ENCODE measurements around the gene DUSP1. TPM values are rescaled to one million over a fixed set of nuclear protein-coding genes. Genes with fewer than 3 reads are reported as not detected.

Gene DUSP1
- total and polyA plus RNA-seq, 2 of the 13 experiments (the other 11 are each of a cell fraction or from before 2014, with no cell fraction given) = 27.1 to 55.5 TPM

DNA sequence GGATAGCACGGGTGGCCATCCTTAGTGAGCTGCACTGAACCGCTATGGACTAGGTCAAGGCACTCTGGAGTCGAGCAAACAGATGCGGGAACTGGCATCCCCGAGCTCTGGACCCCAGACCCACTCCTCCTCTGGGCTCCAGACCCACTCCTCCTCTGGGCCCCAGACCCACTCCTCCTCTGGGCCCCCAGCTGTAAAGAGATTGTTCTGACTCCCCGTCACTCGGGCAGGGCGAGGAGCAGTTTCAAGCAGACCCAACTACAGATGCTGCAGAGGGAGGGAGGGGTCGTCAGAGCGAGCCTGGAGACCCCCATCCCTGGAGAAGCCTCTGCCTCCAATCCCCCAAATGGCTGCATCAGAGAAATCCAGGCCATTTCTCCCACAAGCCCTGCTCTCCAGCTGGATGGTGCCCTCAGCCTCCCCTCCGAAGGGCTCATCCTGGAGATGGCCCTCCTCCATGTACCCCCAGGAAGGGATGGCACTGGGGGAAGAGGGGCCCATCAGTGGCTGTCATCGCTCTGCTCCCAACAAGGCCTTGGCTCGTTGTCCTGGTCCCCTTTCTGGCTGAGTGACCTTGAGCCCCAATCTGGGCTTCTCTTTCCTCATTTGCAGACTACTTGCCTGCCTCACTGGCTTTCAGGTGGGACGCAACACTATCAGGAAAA lies 38.7 kb downstream of the DUSP1 start (continued):
- TF ChIP-seq THYN1 (CRISPR knock-in tag; IDR thresholded peaks at IDR 0.05; ENCODE audit: borderline replicate concordance, low read depth) = no peak
- TF ChIP-seq ZNF160 (CRISPR knock-in tag; IDR thresholded peaks at IDR 0.05) = no peak
- TF ChIP-seq ZNF251 (CRISPR knock-in tag; IDR thresholded peaks at IDR 0.05) = no peak
- TF ChIP-seq ZNF878 (CRISPR knock-in tag; IDR thresholded peaks at IDR 0.05) = no peak
- TF ChIP-seq NR2F6 (IDR thresholded peaks at IDR 0.05) = no peak
- TF ChIP-seq NR2F6 (CRISPR knock-in tag; IDR thresholded peaks at IDR 0.05) = no peak
- no peak for TF ChIP-seq CENPT (CRISPR knock-in tag; IDR thresholded peaks at IDR 0.05; ENCODE audit: low read depth)
- TF ChIP-seq, protein P1, sequence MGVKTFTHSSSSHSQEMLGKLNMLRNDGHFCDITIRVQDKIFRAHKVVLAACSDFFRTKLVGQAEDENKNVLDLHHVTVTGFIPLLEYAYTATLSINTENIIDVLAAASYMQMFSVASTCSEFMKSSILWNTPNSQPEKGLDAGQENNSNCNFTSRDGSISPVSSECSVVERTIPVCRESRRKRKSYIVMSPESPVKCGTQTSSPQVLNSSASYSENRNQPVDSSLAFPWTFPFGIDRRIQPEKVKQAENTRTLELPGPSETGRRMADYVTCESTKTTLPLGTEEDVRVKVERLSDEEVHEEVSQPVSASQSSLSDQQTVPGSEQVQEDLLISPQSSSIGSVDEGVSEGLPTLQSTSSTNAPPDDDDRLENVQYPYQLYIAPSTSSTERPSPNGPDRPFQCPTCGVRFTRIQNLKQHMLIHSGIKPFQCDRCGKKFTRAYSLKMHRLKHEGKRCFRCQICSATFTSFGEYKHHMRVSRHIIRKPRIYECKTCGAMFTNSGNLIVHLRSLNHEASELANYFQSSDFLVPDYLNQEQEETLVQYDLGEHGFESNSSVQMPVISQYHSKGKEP (CRISPR knock-in tag; IDR thresholded peaks at IDR 0.05) = no peak
- TF ChIP-seq RARA (CRISPR knock-in tag; IDR thresholded peaks at IDR 0.05) = no peak
- TF ChIP-seq ZNF772 (CRISPR knock-in tag; IDR thresholded peaks at IDR 0.05) = no peak

DNA sequence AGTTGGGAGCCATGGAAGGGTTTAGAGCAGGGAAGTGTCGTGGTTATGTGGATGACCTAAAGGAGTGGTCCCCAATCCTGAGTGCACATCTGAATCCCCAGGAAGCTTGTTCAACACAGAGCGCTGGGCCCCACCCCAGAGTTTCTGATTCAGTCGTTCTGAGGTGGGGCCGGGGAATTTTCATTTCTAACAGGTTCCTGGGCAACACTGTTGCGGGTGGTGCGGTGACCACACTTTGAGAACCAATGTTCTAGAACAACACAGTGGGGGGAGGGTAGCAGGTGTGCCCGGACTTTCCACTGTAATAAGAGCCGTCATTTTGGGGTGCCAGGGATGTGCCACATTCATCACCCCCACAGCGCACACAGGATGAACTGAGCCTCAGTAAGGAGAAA lies 39.3 kb downstream of the DUSP1 start:
- FAIRE-seq = no peak
- POLR2A ChIA-PET = interaction anchor here (3.2 kb wide), 1 partner anchor 39 kb away, joined by 29 read pairs; the partner anchor contains the start of gene DUSP1
- intact Hi-C loops (cut with micrococcal nuclease; ENCODE audit: unreplicated experiment) (no loop called here), in situ Hi-C loops (cut with HindIII; ENCODE audit: extremely low pct_ligation_motif_present, low pct_unique_long_range_greater_than_20kb) (loop anchor here (5.0 kb wide), 1 partner anchor 36 kb away; no protein-coding TSS in a partner anchor)
- H3K79me2 ChIP-seq (ENCODE audit: insufficient read depth, low read length) = no peaks in the 10 kb centered on the region
- H3K4me1 ChIP-seq (ENCODE audit: insufficient read depth, low read length) = peaks cover 94% of the 10 kb centered on the region
- ATAC-seq = no peak
- no peak overlapping the region for H3K4me3 ChIP-seq (replicated peaks in 1 of 3; ENCODE audit: insufficient read depth in 1 of 3, low read depth in 2 of 3, low read length in 3 of 3)
- H3K27me3 ChIP-seq (ENCODE audit: control insufficient read depth in 1 of 2, insufficient read depth in 2 of 2, low read length in 2 of 2) = peaks cover 0 to 17% of the 10 kb centered on the region in 2 experiments; a peak in 4 of 5 replicates
- H3K9me3 ChIP-seq (ENCODE audit: low read length) = no peaks in the 10 kb centered on the region
- DNase-seq (ENCODE audit: low spot score) = no peak
- H3K9ac ChIP-seq (ENCODE audit: insufficient read depth, low read depth, low read length) = 0 out of 2 replicates have a peak overlapping the region, but pooled peaks have one; percentile 17
- no TSS peak for BruUV-seq (replicated peaks)
- no peak overlapping the region for H2AFZ ChIP-seq (ENCODE audit: low read length)
- WGBS (ENCODE audit: low lambda C conversion rate) = 60% methylated on average over 6 of the region's 9 CpGs
- H3K27ac ChIP-seq (ENCODE audit: extremely low read length, insufficient read depth, low read length) = no peak overlapping the region
- CTCF ChIA-PET (ENCODE audit: low intra/inter-chr PET ratio, low total read pairs) = interaction anchor here (1.2 kb wide), 1 partner anchor 171 kb away, joined by 4 read pairs; no protein-coding TSS in a partner anchor
- H4K20me1 ChIP-seq (ENCODE audit: insufficient read depth, low read length) = no peaks in the 10 kb centered on the region
- H3K36me3 ChIP-seq (replicated peaks in 1 of 2; ENCODE audit: control insufficient read depth in 1 of 2, insufficient read depth in 2 of 2, low read length in 2 of 2) = no peaks in the 10 kb centered on the region
- peak overlapping the region; percentile 11; the same call in 1 of the 2 replicates for H3K4me2 ChIP-seq (ENCODE audit: low read depth, low read length)
- TF ChIP-seq SRSF1 (optimal IDR thresholded peaks at IDR 0.05; ENCODE audit: low read depth, low read length) (no peak), ZNF703 (CRISPR knock-in tag; IDR thresholded peaks at IDR 0.05; ENCODE audit: borderline replicate concordance) (no peak), NFKBIZ (CRISPR knock-in tag; IDR thresholded peaks at IDR 0.05) (no peak), ZNF782 (CRISPR knock-in tag; IDR thresholded peaks at IDR 0.05; ENCODE audit: borderline replicate concordance) (0 out of 2 replicates have a peak, but pooled peaks have one; percentile 7), ZNF788 (CRISPR knock-in tag; IDR thresholded peaks at IDR 0.05; ENCODE audit: borderline replicate concordance) (no peak), ZNF44 (CRISPR knock-in tag; IDR thresholded peaks at IDR 0.05) (no peak), ZNF567 (CRISPR knock-in tag; IDR thresholded peaks at IDR 0.05; ENCODE audit: borderline replicate concordance) (no peak), MAFF (IDR thresholded peaks at IDR 0.05; ENCODE audit: low read depth, low read length) (no peak)
- TF ChIP-seq, protein P2, sequence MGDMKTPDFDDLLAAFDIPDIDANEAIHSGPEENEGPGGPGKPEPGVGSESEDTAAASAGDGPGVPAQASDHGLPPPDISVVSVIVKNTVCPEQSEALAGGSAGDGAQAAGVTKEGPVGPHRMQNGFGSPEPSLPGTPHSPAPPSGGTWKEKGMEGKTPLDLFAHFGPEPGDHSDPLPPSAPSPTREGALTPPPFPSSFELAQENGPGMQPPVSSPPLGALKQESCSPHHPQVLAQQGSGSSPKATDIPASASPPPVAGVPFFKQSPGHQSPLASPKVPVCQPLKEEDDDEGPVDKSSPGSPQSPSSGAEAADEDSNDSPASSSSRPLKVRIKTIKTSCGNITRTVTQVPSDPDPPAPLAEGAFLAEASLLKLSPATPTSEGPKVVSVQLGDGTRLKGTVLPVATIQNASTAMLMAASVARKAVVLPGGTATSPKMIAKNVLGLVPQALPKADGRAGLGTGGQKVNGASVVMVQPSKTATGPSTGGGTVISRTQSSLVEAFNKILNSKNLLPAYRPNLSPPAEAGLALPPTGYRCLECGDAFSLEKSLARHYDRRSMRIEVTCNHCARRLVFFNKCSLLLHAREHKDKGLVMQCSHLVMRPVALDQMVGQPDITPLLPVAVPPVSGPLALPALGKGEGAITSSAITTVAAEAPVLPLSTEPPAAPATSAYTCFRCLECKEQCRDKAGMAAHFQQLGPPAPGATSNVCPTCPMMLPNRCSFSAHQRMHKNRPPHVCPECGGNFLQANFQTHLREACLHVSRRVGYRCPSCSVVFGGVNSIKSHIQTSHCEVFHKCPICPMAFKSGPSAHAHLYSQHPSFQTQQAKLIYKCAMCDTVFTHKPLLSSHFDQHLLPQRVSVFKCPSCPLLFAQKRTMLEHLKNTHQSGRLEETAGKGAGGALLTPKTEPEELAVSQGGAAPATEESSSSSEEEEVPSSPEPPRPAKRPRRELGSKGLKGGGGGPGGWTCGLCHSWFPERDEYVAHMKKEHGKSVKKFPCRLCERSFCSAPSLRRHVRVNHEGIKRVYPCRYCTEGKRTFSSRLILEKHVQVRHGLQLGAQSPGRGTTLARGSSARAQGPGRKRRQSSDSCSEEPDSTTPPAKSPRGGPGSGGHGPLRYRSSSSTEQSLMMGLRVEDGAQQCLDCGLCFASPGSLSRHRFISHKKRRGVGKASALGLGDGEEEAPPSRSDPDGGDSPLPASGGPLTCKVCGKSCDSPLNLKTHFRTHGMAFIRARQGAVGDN (CRISPR knock-in tag; IDR thresholded peaks at IDR 0.05) = peak; percentile 34; the same call in 1 of the 2 replicates
